Testis (tissue), 2 donors: ENCODE measurements around the gene ATP10B.

Experiments used
- POLR2A ChIP-seq: fragments of 450-650 bp; IDR thresholded peaks from one replicate; pipeline ENCODE4 v1.6.1; 2017; ENCODE audit warnings: antibody characterized with exemption, mild to moderate bottlenecking, moderate library complexity
- TF ChIP-seq, protein P1 (sequence below), 3 experiments: fragments of 450-650 bp in 2 of 3; fragments of 200-600 bp in 1 of 3; sonication (generic) in 1 of 3; IDR thresholded peaks; one replicate each; pipeline ENCODE4 v1.5.1; 2016 to 2019; ENCODE audit warnings: antibody characterized with exemption in 3 of 3, mild to moderate bottlenecking in 2 of 3, moderate library complexity in 1 of 3

- TF ChIP-seq, protein P1, sequence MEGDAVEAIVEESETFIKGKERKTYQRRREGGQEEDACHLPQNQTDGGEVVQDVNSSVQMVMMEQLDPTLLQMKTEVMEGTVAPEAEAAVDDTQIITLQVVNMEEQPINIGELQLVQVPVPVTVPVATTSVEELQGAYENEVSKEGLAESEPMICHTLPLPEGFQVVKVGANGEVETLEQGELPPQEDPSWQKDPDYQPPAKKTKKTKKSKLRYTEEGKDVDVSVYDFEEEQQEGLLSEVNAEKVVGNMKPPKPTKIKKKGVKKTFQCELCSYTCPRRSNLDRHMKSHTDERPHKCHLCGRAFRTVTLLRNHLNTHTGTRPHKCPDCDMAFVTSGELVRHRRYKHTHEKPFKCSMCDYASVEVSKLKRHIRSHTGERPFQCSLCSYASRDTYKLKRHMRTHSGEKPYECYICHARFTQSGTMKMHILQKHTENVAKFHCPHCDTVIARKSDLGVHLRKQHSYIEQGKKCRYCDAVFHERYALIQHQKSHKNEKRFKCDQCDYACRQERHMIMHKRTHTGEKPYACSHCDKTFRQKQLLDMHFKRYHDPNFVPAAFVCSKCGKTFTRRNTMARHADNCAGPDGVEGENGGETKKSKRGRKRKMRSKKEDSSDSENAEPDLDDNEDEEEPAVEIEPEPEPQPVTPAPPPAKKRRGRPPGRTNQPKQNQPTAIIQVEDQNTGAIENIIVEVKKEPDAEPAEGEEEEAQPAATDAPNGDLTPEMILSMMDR (IDR thresholded peaks at IDR 0.05), result no peak
- no peak for TF ChIP-seq POLR2A
Observed at GRCh38 chr5:160693831-160694465, 158.1 kb downstream of the ATP10B start.
